Parathyroid adenoma (tissue), 2 donors: ENCODE data around the gene GBA2.

Source experiments
- H2AFZ ChIP-seq: fragments of 300-600 bp; sonication (generic); one replicate; pipeline ENCODE4 v1.7.0; 2017; ENCODE audit warnings: antibody characterized with exemption, mild to moderate bottlenecking
- H3K27ac ChIP-seq: fragments of 300-600 bp; sonication (generic); one replicate; pipeline ENCODE4 v1.7.0; 2017
- H3K27me3 ChIP-seq: fragments of 300-600 bp; sonication (generic); one replicate; pipeline ENCODE4 v1.7.0; 2017; ENCODE audit warnings: low read length; ENCODE audit not compliant: control insufficient read depth, insufficient read depth
- H3K36me3 ChIP-seq: fragments of 300-600 bp; sonication (generic); one replicate; pipeline ENCODE4 v1.7.0; 2017; ENCODE audit warnings: low read length; ENCODE audit not compliant: control insufficient read depth, insufficient read depth
- H3K4me1 ChIP-seq: fragments of 300-600 bp; sonication (generic); one replicate; pipeline ENCODE4 v1.7.0; 2017; ENCODE audit warnings: control low read depth
- H3K4me2 ChIP-seq: fragments of 300-600 bp; sonication (generic); one replicate; pipeline ENCODE4 v1.7.0; 2017; ENCODE audit warnings: low read length
- H3K4me3 ChIP-seq: fragments of 300-600 bp; sonication (generic); one replicate; pipeline ENCODE4 v1.7.0; 2017; ENCODE audit warnings: low read depth, low read length
- H3K79me2 ChIP-seq: fragments of 300-600 bp; sonication (generic); one replicate; pipeline ENCODE4 v1.7.0; 2017; ENCODE audit warnings: control low read depth
- H3K9ac ChIP-seq: fragments of 300-600 bp; sonication (generic); one replicate; pipeline ENCODE4 v1.7.0; 2017; ENCODE audit warnings: mild to moderate bottlenecking
- H3K9me3 ChIP-seq: fragments of 300-600 bp; sonication (generic); one replicate; pipeline ENCODE4 v1.7.0; 2017; ENCODE audit warnings: low read length; ENCODE audit not compliant: control insufficient read depth
- CTCF ChIP-seq: fragments of 300-600 bp; sonication (generic); IDR thresholded peaks from one replicate; pipeline ENCODE4 v1.7.0; 2017; ENCODE audit warnings: antibody characterized with exemption, mild to moderate bottlenecking
- donor health status: primary hyperparathyroidism.

Gene GBA2

GRCh38 chr9:35760651-35761050 is 11.6 kb upstream of the GBA2 start:
- no peak for TF ChIP-seq CTCF
- Histone ChIP-seq H3K36me3 (no peaks in the 10 kb centered on the region), H3K9ac (no peak overlapping the region), H3K4me1 (no peaks in the 10 kb centered on the region), H2AFZ (no peak overlapping the region), H3K27me3 (no peaks in the 10 kb centered on the region), H3K4me2 (no peak overlapping the region), H3K4me3 (no peak overlapping the region), H3K79me2 (no peaks in the 10 kb centered on the region), H3K9me3 (no peaks in the 10 kb centered on the region), H3K27ac (no peak overlapping the region)

GRCh38 chr9:35759795-35760194 is 10.8 kb upstream of the GBA2 start:
- H3K9ac ChIP-seq = no peak overlapping the region
- no peak overlapping the region for H3K4me3 ChIP-seq
- no peaks in the 10 kb centered on the region for H3K4me1 ChIP-seq
- no peaks in the 10 kb centered on the region for H3K27me3 ChIP-seq
- no peak for TF ChIP-seq CTCF
- no peak overlapping the region for H3K4me2 ChIP-seq
- H3K27ac ChIP-seq = no peak overlapping the region
- no peaks in the 10 kb centered on the region for H3K9me3 ChIP-seq
- no peak overlapping the region for H2AFZ ChIP-seq
- H3K79me2 ChIP-seq = no peaks in the 10 kb centered on the region
- H3K36me3 ChIP-seq = no peaks in the 10 kb centered on the region

GRCh38 chr9:35758475-35759050 is 9.5 kb upstream of the GBA2 start:
- Histone ChIP-seq H3K9ac (no peak overlapping the region), H3K79me2 (no peaks in the 10 kb centered on the region)
- TF ChIP-seq CTCF = no peak

GRCh38 chr9:35757892-35758275 is 8.9 kb upstream of the GBA2 start:
- H3K27ac ChIP-seq = no peak overlapping the region
- peak overlapping the region; percentile 72 for H3K4me3 ChIP-seq
- H3K36me3 ChIP-seq = no peaks in the 10 kb centered on the region
- no peak overlapping the region for H2AFZ ChIP-seq
- no peak for TF ChIP-seq CTCF
- no peaks in the 10 kb centered on the region for H3K27me3 ChIP-seq
- no peaks in the 10 kb centered on the region for H3K4me1 ChIP-seq
- H3K9me3 ChIP-seq = no peaks in the 10 kb centered on the region
- no peak overlapping the region for H3K9ac ChIP-seq
- peak overlapping the region; percentile 96 for H3K4me2 ChIP-seq
- H3K79me2 ChIP-seq = no peaks in the 10 kb centered on the region

More at GRCh38 chr9:35758475-35759050, 9.5 kb upstream of the GBA2 start:
- H3K27me3 ChIP-seq = no peaks in the 10 kb centered on the region
- H3K9me3 ChIP-seq = no peaks in the 10 kb centered on the region
- no peak overlapping the region for H2AFZ ChIP-seq
- no peak overlapping the region for H3K4me3 ChIP-seq
- no peaks in the 10 kb centered on the region for H3K36me3 ChIP-seq
- H3K4me1 ChIP-seq = no peaks in the 10 kb centered on the region
- no peak overlapping the region for H3K4me2 ChIP-seq
- H3K27ac ChIP-seq = no peak overlapping the region

GRCh38 chr9:35757226-35757891 is 8.3 kb upstream of the GBA2 start:
- TF ChIP-seq CTCF = no peak
- Histone ChIP-seq H2AFZ (peak overlapping the region; percentile 65), H3K27ac (peak overlapping the region; percentile 83), H3K4me2 (peak overlapping the region; percentile 96), H3K4me1 (no peaks in the 10 kb centered on the region), H3K4me3 (peak overlapping the region; percentile 72), H3K9ac (peak overlapping the region; percentile 19), H3K27me3 (no peaks in the 10 kb centered on the region), H3K79me2 (no peaks in the 10 kb centered on the region), H3K36me3 (no peaks in the 10 kb centered on the region), H3K9me3 (no peaks in the 10 kb centered on the region)
